ENCODE data around the gene KIRREL3. TPM values are rescaled to one million over a fixed set of nuclear protein-coding genes. Genes with fewer than 3 reads are reported as not detected.

KIRREL3 gene
- total and polyA plus RNA-seq, 2 of the 8 experiments (the other 6 are each of a cell fraction or from before 2014, with no cell fraction given) = 0.29 to 0.32 TPM

DNA sequence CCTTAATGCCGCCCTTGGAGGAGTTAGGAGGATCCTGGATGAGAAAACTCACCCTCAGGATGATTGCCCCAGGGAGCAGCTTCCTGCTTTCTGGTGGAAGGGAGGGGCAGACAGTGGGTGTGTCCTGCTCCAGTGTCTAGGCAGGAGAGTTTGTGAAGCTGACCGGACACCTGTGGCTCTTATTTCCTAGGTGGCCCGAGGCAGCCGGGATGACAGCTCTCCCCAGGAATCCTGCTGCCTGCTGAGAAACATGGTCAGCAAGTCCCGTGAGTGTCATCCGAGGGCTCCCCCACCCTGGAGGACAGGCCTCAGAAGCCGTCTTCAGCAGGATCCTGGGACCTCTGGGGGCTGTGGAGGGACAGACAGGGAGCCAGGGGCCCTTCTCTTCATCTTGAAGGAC, 594.7 kb downstream of the KIRREL3 start (continued):
- TF ChIP-seq, protein P1, sequence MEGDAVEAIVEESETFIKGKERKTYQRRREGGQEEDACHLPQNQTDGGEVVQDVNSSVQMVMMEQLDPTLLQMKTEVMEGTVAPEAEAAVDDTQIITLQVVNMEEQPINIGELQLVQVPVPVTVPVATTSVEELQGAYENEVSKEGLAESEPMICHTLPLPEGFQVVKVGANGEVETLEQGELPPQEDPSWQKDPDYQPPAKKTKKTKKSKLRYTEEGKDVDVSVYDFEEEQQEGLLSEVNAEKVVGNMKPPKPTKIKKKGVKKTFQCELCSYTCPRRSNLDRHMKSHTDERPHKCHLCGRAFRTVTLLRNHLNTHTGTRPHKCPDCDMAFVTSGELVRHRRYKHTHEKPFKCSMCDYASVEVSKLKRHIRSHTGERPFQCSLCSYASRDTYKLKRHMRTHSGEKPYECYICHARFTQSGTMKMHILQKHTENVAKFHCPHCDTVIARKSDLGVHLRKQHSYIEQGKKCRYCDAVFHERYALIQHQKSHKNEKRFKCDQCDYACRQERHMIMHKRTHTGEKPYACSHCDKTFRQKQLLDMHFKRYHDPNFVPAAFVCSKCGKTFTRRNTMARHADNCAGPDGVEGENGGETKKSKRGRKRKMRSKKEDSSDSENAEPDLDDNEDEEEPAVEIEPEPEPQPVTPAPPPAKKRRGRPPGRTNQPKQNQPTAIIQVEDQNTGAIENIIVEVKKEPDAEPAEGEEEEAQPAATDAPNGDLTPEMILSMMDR (IDR thresholded peaks at IDR 0.05; ENCODE audit: control extremely low read depth in 1 of 3, insufficient read depth in 1 of 3, low read depth in 1 of 3, low read length in 3 of 3) = no peak
- no peak for TF ChIP-seq ASH2L (IDR thresholded peaks at IDR 0.05; ENCODE audit: low read length)
- TF ChIP-seq ZNF274 (IDR thresholded peaks at IDR 0.05; ENCODE audit: borderline replicate concordance, extremely low read depth, low read length) = no peak
- no peak for TF ChIP-seq CREB1 (IDR thresholded peaks at IDR 0.05)
- TF ChIP-seq POLR2A (IDR thresholded peaks at IDR 0.05; ENCODE audit: control extremely low read depth in 1 of 2, low read depth in 2 of 2, low read length in 2 of 2) = no peak

Measured in H1 (cell line).